HEK293T (cell line): Measurements from ENCODE around the gene GORASP1.

Experiments
- CTCF ChIA-PET: fragments of 350-600 bp; formaldehyde crosslinking; extraction: SDS; loops from one replicate; lab custom pipeline; 2021; ENCODE audit warnings: antibody characterized with exemption, inconsistent platforms; lab: Yijun Ruan, JAX
- POLR2A ChIA-PET: fragments of 350-600 bp; formaldehyde crosslinking; extraction: SDS; loops from one replicate; lab custom pipeline; 2020; ENCODE audit warnings: antibody characterized with exemption, inconsistent platforms; lab: Yijun Ruan, JAX
- DNase-seq: peaks from one replicate; pipeline ENCODE4 v3.0.0; 2012; ENCODE audit warnings: mixed read lengths; ENCODE audit errors: extremely low spot score
- ARNT ChIP-seq: fragments of 450-650 bp; IDR thresholded peaks from 2 replicates; pipeline ENCODE4 v1.6.1; 2017; ENCODE audit warnings: mild to moderate bottlenecking
- BHLHE40 ChIP-seq: fragments of 450-650 bp; IDR thresholded peaks from 2 replicates; pipeline ENCODE4 v1.6.1; 2016; ENCODE audit warnings: mild to moderate bottlenecking, moderate library complexity, borderline replicate concordance
- CTBP1 ChIP-seq: fragments of 450-650 bp; IDR thresholded peaks from 2 replicates; pipeline ENCODE4 v1.6.1; 2016; ENCODE audit warnings: borderline replicate concordance
- ELF4 ChIP-seq: fragments of 450-650 bp; IDR thresholded peaks from 2 replicates; pipeline ENCODE4 v1.6.1; 2017; ENCODE audit warnings: antibody characterized with exemption
- FOXA1 ChIP-seq: fragments of 450-650 bp; IDR thresholded peaks from 2 replicates; pipeline ENCODE4 v1.6.1; 2016; ENCODE audit warnings: mild to moderate bottlenecking
- FOXK2 ChIP-seq: fragments of 450-650 bp; IDR thresholded peaks from 2 replicates; pipeline ENCODE4 v1.6.1; 2016; ENCODE audit warnings: mild to moderate bottlenecking
- FOXM1 ChIP-seq: fragments of 450-650 bp; IDR thresholded peaks from 2 replicates; pipeline ENCODE4 v1.6.1; 2017; ENCODE audit warnings: mild to moderate bottlenecking, borderline replicate concordance
- HDGF ChIP-seq: fragments of 450-650 bp; IDR thresholded peaks from 2 replicates; pipeline ENCODE4 v1.6.1; 2017; ENCODE audit warnings: antibody characterized with exemption, borderline replicate concordance
- L3MBTL2 ChIP-seq: fragments of 450-650 bp; conservative IDR thresholded peaks from 2 replicates; pipeline ENCODE4 v1.6.1; 2016; ENCODE audit warnings: mild to moderate bottlenecking
- LEF1 ChIP-seq: fragments of 450-650 bp; IDR thresholded peaks from 2 replicates; pipeline ENCODE4 v1.6.1; 2017; ENCODE audit warnings: mild to moderate bottlenecking, borderline replicate concordance
- NFRKB ChIP-seq: fragments of 450-650 bp; IDR thresholded peaks from 2 replicates; pipeline ENCODE4 v1.6.1; 2016; ENCODE audit warnings: mild to moderate bottlenecking, moderate library complexity
- PKNOX1 ChIP-seq: fragments of 450-650 bp; IDR thresholded peaks from 2 replicates; pipeline ENCODE4 v1.6.1; 2016
- SP1 ChIP-seq: fragments of 450-650 bp; IDR thresholded peaks from 2 replicates; pipeline ENCODE4 v1.6.1; 2017
- SUZ12 ChIP-seq: fragments of 450-650 bp; IDR thresholded peaks from 2 replicates; pipeline ENCODE4 v1.6.1; 2016; ENCODE audit warnings: mild to moderate bottlenecking
- TARDBP ChIP-seq: fragments of 450-650 bp; IDR thresholded peaks from 2 replicates; pipeline ENCODE4 v1.6.1; 2016
- ZNF384 ChIP-seq: fragments of 450-650 bp; IDR thresholded peaks from 2 replicates; pipeline ENCODE4 v1.6.1; 2016

GORASP1 gene

DNA sequence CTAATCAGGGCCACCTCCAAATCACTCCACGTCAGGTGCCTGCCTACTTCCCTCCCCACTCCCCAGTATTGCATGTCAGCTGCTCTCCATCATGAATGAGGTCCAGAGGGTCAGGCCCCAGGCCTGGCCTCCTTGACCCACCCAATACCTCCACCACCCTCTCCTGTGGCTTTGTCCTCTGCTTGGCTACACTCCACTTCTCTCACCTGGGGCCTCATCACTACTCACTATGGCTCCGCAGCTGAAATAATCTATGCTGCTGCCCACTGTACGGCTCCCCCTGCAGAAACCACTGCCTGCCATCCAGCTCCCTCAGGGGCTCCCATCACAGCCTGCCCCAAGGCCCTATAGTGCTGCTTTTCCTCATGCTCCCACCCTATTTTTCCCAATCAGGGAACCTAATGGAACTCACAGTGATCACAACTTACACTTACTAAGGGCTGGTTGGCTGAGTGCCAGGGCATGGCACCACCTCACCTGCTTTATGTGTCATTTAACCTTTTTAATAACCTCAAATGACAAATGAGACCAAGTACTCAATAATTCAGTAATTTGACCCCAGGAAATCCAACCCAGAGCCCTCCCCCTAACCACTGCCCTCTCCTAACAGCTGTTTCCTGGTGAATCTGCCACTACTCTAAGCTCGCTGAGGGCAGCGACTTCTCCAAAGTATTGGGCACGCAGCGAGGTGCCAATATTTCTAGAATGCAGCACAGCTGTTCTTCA lies 2.3 kb downstream of the GORASP1 start:
- ChIA-PET CTCF (interaction anchor here (0.9 kb wide), 1 partner anchor 185 kb away, joined by 4 read pairs; no protein-coding TSS in a partner anchor), POLR2A (no interaction called here)
- DNase-seq: no peak
- TF ChIP-seq PKNOX1: no peak
- TF ChIP-seq FOXM1: no peak
- TF ChIP-seq HDGF: no peak
- no peak for TF ChIP-seq CTBP1
- no peak for TF ChIP-seq ARNT
- no peak for TF ChIP-seq FOXK2
- TF ChIP-seq BHLHE40: no peak
- no peak for TF ChIP-seq SUZ12
- no peak for TF ChIP-seq FOXA1
- no peak for TF ChIP-seq ELF4
- TF ChIP-seq ZNF384: no peak
- no peak for TF ChIP-seq SP1
- TF ChIP-seq LEF1: no peak
- no peak for TF ChIP-seq TARDBP

DNA sequence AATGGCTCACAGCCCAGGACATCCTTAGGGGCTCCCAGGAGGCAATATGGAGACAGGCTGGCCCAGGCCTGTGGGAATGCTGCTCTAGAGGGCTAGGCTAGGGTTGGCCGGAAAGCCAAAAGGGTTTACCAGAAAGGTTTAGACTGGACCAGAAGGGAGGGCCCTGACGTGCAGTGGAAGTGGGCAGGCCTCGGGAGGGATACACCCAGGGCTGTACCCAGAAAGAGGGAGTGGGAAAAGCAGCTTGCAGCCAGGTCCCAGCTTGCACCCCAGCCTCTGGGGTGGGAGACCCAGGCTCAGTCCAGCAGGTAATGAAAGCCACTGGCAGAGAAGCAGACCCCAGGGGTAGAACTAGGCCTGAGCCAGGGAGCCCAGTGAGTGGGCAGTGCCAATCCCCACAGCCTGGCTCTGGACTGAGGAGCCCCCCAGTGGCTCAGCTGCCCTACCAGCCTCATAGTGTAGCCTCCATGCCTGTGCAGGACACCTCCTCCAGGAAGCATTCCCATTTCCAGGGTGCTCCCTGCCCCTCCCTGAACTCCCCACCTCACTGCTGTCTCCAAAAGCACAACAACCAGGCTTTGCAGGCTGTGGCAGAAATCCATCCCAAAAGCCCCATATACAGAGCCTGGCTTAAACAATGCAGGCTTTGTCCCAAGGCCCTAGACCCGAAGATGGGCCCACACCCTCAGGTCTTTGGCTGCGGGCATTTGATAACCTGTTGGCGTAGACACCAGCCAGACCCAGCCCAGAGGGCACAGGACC lies 3.5 kb downstream of the GORASP1 start:
- TF ChIP-seq HDGF (no peak), FOXA1 (no peak), PKNOX1 (no peak), SUZ12 (no peak), ZNF384 (no peak), FOXK2 (no peak), BHLHE40 (no peak), LEF1 (no peak), NFRKB (no peak), ARNT (no peak), L3MBTL2 (no peak), ELF4 (no peak), CTBP1 (no peak)
- ChIA-PET POLR2A (no interaction called here), CTCF (no interaction called here)
- DNase-seq: no peak

DNA sequence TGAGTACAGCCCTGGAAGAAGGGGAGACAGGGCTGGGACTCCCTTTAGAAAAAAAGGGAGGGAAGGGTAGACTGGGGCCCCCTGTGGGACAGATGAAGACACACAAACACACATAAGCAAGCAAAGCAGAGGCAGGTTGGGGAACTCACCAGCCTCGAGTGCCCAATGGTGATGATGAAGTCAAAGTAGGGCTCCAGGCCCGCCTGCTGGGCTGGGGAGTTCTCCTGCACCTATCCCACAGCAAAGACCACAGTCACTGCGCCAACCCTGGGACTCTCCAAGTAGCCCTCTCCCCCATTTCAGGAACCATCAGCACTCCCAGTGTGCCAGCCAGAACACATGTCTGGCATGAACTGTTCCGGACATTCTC lies 4.1 kb downstream of the GORASP1 start:
- ChIA-PET CTCF (no interaction called here), POLR2A (no interaction called here)
- no peak for TF ChIP-seq ELF4
- TF ChIP-seq ZNF384: no peak
- TF ChIP-seq SUZ12: no peak
- no peak for TF ChIP-seq SP1
- no peak for TF ChIP-seq L3MBTL2
- no peak for TF ChIP-seq PKNOX1
- no peak for TF ChIP-seq CTBP1
- DNase-seq: no peak

- DNase-seq: no peak
- TF ChIP-seq L3MBTL2 (no peak), LEF1 (no peak), BHLHE40 (no peak), SP1 (no peak), ZNF384 (no peak), NFRKB (no peak), FOXA1 (no peak), TARDBP (no peak), SUZ12 (no peak), HDGF (no peak), CTBP1 (no peak), ELF4 (no peak), FOXK2 (no peak), ARNT (no peak), FOXM1 (no peak), PKNOX1 (no peak)
- ChIA-PET POLR2A (no interaction called here), CTCF (interaction anchor here (0.6 kb wide), 1 partner anchor 103 kb away, joined by 3 read pairs; no protein-coding TSS in a partner anchor)
Observed at GRCh38 chr3:39102504-39103323, 4.7 kb downstream of the GORASP1 start.
